SU-DHL-6 (cell line): ENCODE results near the gene MGP.

Source experiments
- EZH2phosphoT487 ChIP-seq: fragments of 200-600 bp; sonication (generic), shearing (Covaris generic); conservative IDR thresholded peaks from 2 replicates; pipeline ENCODE4 v1.6.1; 2018; ENCODE audit warnings: mild to moderate bottlenecking, antibody characterized with exemption, low read length, moderate library complexity, mixed read lengths
- TF ChIP-seq, protein P1 (sequence below): fragments of 200-600 bp; sonication (generic); IDR thresholded peaks from one replicate; pipeline ENCODE4 v1.5.1; 2017; ENCODE audit warnings: antibody characterized with exemption, mild to moderate bottlenecking, low read length, moderate library complexity; ENCODE audit not compliant: insufficient read depth, poor library complexity, severe bottlenecking

DNA sequence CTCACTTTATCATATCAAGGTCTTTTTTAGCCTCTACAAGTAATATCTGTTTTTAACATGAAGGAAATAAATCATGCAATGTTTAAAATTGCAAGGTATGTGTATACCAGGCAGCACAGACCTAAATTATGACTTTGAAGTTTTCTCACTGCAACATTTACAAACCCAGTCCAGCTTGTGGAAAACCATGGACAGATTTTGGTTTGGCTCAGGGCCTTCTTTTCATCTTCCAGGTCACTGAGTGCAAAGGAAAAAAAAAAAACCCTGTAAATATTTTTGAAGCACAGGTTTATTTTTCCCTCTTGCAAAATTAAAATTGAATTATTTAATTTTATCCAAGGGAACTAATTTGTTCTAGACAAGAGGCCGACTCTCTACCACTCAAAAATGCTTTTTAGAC is 13.8 kb downstream of the MGP start:
- TF ChIP-seq, protein P1, sequence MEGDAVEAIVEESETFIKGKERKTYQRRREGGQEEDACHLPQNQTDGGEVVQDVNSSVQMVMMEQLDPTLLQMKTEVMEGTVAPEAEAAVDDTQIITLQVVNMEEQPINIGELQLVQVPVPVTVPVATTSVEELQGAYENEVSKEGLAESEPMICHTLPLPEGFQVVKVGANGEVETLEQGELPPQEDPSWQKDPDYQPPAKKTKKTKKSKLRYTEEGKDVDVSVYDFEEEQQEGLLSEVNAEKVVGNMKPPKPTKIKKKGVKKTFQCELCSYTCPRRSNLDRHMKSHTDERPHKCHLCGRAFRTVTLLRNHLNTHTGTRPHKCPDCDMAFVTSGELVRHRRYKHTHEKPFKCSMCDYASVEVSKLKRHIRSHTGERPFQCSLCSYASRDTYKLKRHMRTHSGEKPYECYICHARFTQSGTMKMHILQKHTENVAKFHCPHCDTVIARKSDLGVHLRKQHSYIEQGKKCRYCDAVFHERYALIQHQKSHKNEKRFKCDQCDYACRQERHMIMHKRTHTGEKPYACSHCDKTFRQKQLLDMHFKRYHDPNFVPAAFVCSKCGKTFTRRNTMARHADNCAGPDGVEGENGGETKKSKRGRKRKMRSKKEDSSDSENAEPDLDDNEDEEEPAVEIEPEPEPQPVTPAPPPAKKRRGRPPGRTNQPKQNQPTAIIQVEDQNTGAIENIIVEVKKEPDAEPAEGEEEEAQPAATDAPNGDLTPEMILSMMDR = no peak
- no peak for TF ChIP-seq EZH2phosphoT487
